ENCODE measurements around the gene GRHL3.

The GRHL3 gene

DNA sequence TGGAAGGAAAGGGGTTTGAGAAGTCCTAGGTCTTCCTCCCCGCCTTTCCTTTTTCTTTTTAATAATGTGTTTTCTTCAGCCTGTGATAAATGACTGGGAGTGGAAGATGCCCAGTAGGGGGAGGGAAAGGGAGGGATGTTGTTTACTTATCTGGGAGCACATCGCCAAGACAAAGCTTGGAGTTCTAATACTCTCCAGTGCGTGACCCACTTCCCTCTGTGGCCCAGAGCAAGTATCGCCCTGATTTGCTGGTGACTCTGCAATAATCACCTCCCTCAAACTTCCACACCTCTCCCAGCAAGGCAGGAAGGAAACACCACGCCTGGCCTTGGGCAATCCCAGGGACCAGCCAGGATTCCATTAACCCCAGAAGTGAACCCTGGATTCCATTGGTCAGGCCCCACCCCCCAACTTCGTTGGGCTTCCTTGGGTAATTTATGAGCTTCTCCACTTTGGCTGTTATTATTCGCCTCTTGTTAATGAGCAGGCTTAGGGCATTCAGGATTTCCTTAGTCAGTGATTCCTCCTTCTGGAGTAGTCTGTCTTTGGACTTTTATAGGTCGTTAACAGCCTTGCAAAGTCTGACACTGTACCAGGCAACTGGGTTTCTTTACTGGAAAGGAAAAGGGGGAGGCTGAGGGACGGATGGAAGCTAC lies 24.3 kb upstream of the GRHL3 start:
- peaks cover 14% of the 10 kb centered on the region for H3K27me3 ChIP-seq (ENCODE audit: insufficient read depth, low read length)
- no peaks in the 10 kb centered on the region for H3K9me3 ChIP-seq (ENCODE audit: insufficient read depth, low read depth, low read length)
- H3K4me3 ChIP-seq (ENCODE audit: low read length), result no peak overlapping the region
- H3K4me1 ChIP-seq (ENCODE audit: insufficient read depth, low read length), result peaks cover 21% of the 10 kb centered on the region
- H3K27ac ChIP-seq (ENCODE audit: low read length), result no peak overlapping the region
- H3K9ac ChIP-seq (ENCODE audit: low read depth, low read length), result no peak overlapping the region
- H3K36me3 ChIP-seq (ENCODE audit: insufficient read depth, low read depth, low read length), result no peaks in the 10 kb centered on the region

DNA sequence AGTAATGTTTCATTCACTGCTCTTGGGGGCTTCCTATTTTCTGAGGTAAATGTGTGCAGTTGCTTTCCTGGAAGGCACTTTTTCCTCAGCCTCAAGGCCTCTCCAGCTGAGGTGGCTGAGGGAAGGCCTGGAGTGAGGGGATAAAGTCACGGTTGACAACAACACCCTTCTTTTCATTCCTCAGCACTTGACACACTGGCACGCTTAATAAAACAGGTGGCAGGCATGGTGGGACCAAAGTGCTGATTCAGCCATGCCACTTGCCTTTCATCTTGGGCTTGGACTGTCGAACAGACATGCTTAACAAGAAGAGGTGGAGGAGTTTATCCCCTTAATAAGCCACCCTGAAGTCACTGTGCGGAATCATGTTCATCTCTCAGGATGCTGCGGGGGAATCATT lies 23.6 kb upstream of the GRHL3 start:
- H3K4me3 ChIP-seq (ENCODE audit: low read length), result no peak overlapping the region
- H3K4me1 ChIP-seq (ENCODE audit: insufficient read depth, low read length), result peaks cover 21% of the 10 kb centered on the region
- no peaks in the 10 kb centered on the region for H3K9me3 ChIP-seq (ENCODE audit: insufficient read depth, low read depth, low read length)
- H3K27ac ChIP-seq (ENCODE audit: low read length), result no peak overlapping the region
- H3K9ac ChIP-seq (ENCODE audit: low read depth, low read length), result no peak overlapping the region
- H3K36me3 ChIP-seq (ENCODE audit: insufficient read depth, low read depth, low read length), result no peaks in the 10 kb centered on the region
- H3K27me3 ChIP-seq (ENCODE audit: insufficient read depth, low read length), result peaks cover 14% of the 10 kb centered on the region

- Histone ChIP-seq H3K36me3 (ENCODE audit: insufficient read depth, low read depth, low read length) (no peaks in the 10 kb centered on the region), H3K27ac (ENCODE audit: low read length) (no peak overlapping the region), H3K4me3 (ENCODE audit: low read length) (no peak overlapping the region), H3K4me1 (ENCODE audit: insufficient read depth, low read length) (peaks cover 18% of the 10 kb centered on the region), H3K9me3 (ENCODE audit: insufficient read depth, low read depth, low read length) (no peaks in the 10 kb centered on the region), H3K9ac (ENCODE audit: low read depth, low read length) (no peak overlapping the region), H3K27me3 (ENCODE audit: insufficient read depth, low read length) (no peaks in the 10 kb centered on the region)
Observed at GRCh38 chr1:24297187-24297851, 21.8 kb upstream of the GRHL3 start.

GRCh38 chr1:24297852-24298232 lies 21.3 kb upstream of the GRHL3 start:
- Histone ChIP-seq H3K4me1 (ENCODE audit: insufficient read depth, low read length) (peaks cover 18% of the 10 kb centered on the region), H3K36me3 (ENCODE audit: insufficient read depth, low read depth, low read length) (no peaks in the 10 kb centered on the region), H3K4me3 (ENCODE audit: low read length) (no peak overlapping the region), H3K27ac (ENCODE audit: low read length) (no peak overlapping the region), H3K27me3 (ENCODE audit: insufficient read depth, low read length) (no peaks in the 10 kb centered on the region), H3K9ac (ENCODE audit: low read depth, low read length) (no peak overlapping the region), H3K9me3 (ENCODE audit: insufficient read depth, low read depth, low read length) (no peaks in the 10 kb centered on the region)

- Histone ChIP-seq H3K27ac (ENCODE audit: low read length) (no peak overlapping the region), H3K36me3 (ENCODE audit: insufficient read depth, low read depth, low read length) (no peaks in the 10 kb centered on the region), H3K27me3 (ENCODE audit: insufficient read depth, low read length) (no peaks in the 10 kb centered on the region), H3K9ac (ENCODE audit: low read depth, low read length) (no peak overlapping the region), H3K4me1 (ENCODE audit: insufficient read depth, low read length) (peaks cover 18% of the 10 kb centered on the region), H3K4me3 (ENCODE audit: low read length) (no peak overlapping the region), H3K9me3 (ENCODE audit: insufficient read depth, low read depth, low read length) (no peaks in the 10 kb centered on the region)
Observed at GRCh38 chr1:24298606-24299005, 20.6 kb upstream of the GRHL3 start.

GRCh38 chr1:24299901-24300300 lies 19.3 kb upstream of the GRHL3 start:
- Histone ChIP-seq H3K36me3 (ENCODE audit: insufficient read depth, low read depth, low read length) (no peaks in the 10 kb centered on the region), H3K4me3 (ENCODE audit: low read length) (no peak overlapping the region), H3K9me3 (ENCODE audit: insufficient read depth, low read depth, low read length) (no peaks in the 10 kb centered on the region), H3K27ac (ENCODE audit: low read length) (no peak overlapping the region), H3K4me1 (ENCODE audit: insufficient read depth, low read length) (peaks cover 23% of the 10 kb centered on the region), H3K27me3 (ENCODE audit: insufficient read depth, low read length) (no peaks in the 10 kb centered on the region), H3K9ac (ENCODE audit: low read depth, low read length) (no peak overlapping the region)

DNA sequence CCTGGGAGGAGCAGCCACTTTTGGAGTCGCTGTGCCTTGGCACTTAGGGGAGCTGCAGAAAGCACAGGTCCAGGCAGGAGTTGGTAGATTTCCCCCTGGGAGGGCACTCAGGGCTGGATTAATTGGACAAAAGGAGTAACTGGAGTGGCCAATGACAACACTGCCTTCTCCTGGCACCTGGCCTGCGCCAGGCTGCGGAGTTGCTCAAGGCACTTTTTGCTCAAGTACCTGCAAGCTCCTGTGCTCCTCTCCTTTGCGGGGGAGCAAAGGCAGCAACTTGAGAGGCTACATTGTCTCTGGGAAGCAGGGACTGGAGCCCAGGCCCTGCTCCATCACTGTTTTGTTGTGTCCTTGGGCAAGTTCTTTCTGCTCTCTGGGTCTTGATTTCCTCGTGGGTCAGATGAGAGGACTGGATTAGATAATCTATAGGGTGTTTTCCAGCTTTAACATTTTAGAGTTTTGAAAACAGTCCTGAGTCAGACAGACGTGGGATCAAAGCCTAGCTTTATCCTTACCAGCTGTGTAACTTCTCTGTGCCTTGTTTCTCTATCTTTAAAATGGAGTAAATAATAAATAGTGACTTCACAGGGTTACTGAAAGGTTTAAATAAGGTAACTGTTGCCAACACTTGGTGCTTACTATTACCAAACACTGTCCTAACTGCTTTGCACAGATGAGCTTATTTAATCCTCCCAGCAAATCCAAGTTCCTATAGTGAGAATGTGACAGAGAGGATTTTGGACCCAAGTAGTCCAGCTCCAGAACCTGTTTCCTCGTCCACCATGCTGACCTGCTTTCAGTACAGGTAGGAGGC lies 18.0 kb upstream of the GRHL3 start:
- H3K27ac ChIP-seq (ENCODE audit: low read length), result no peak overlapping the region
- H3K9me3 ChIP-seq (ENCODE audit: insufficient read depth, low read depth, low read length), result no peaks in the 10 kb centered on the region
- no peak overlapping the region for H3K4me3 ChIP-seq (ENCODE audit: low read length)
- H3K36me3 ChIP-seq (ENCODE audit: insufficient read depth, low read depth, low read length), result no peaks in the 10 kb centered on the region
- H3K9ac ChIP-seq (ENCODE audit: low read depth, low read length), result no peak overlapping the region
- H3K27me3 ChIP-seq (ENCODE audit: insufficient read depth, low read length), result no peaks in the 10 kb centered on the region
- H3K4me1 ChIP-seq (ENCODE audit: insufficient read depth, low read length), result peaks cover 23% of the 10 kb centered on the region; the same call in 1 of the 2 replicates

DNA sequence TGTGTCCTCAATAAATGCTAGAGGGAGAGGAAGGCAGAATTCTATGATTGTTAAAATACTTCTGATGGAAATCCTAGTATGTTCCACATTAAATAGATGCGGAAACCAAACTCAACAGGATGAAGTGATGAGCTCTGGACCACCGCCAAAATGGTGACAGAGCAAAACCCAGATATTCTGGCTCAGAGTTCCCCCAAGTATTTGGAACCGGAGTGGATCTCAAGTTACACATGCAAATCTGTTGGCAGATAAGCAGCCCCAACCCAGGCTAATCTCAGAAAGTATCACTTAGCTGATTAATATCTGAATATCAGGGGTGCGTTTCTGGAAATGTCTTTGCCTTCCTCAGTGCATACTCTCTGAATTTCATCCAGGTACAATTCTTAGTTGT lies 17.4 kb upstream of the GRHL3 start:
- Histone ChIP-seq H3K36me3 (ENCODE audit: insufficient read depth, low read depth, low read length) (no peaks in the 10 kb centered on the region), H3K27me3 (ENCODE audit: insufficient read depth, low read length) (no peaks in the 10 kb centered on the region), H3K4me3 (ENCODE audit: low read length) (no peak overlapping the region), H3K4me1 (ENCODE audit: insufficient read depth, low read length) (peaks cover 23% of the 10 kb centered on the region; the same call in 1 of the 2 replicates), H3K9me3 (ENCODE audit: insufficient read depth, low read depth, low read length) (no peaks in the 10 kb centered on the region), H3K27ac (ENCODE audit: low read length) (no peak overlapping the region), H3K9ac (ENCODE audit: low read depth, low read length) (no peak overlapping the region)

GRCh38 chr1:24302209-24302611 lies 16.9 kb upstream of the GRHL3 start:
- H3K27ac ChIP-seq (ENCODE audit: low read length), result no peak overlapping the region

GRCh38 chr1:24303600-24303999 lies 15.6 kb upstream of the GRHL3 start:
- Histone ChIP-seq H3K4me3 (ENCODE audit: low read length) (no peak overlapping the region), H3K9ac (ENCODE audit: low read depth, low read length) (no peak overlapping the region), H3K4me1 (ENCODE audit: insufficient read depth, low read length) (peaks cover 31% of the 10 kb centered on the region), H3K27ac (ENCODE audit: low read length) (no peak overlapping the region), H3K27me3 (ENCODE audit: insufficient read depth, low read length) (no peaks in the 10 kb centered on the region), H3K9me3 (ENCODE audit: insufficient read depth, low read depth, low read length) (no peaks in the 10 kb centered on the region), H3K36me3 (ENCODE audit: insufficient read depth, low read depth, low read length) (no peaks in the 10 kb centered on the region)

More at GRCh38 chr1:24302209-24302611, 16.9 kb upstream of the GRHL3 start:
- no peak overlapping the region for H3K9ac ChIP-seq (ENCODE audit: low read depth, low read length)
- no peaks in the 10 kb centered on the region for H3K36me3 ChIP-seq (ENCODE audit: insufficient read depth, low read depth, low read length)
- no peaks in the 10 kb centered on the region for H3K9me3 ChIP-seq (ENCODE audit: insufficient read depth, low read depth, low read length)
- no peaks in the 10 kb centered on the region for H3K27me3 ChIP-seq (ENCODE audit: insufficient read depth, low read length)
- H3K4me3 ChIP-seq (ENCODE audit: low read length), result no peak overlapping the region
- H3K4me1 ChIP-seq (ENCODE audit: insufficient read depth, low read length), result peaks cover 23% of the 10 kb centered on the region; the same call in 1 of the 2 replicates

DNA sequence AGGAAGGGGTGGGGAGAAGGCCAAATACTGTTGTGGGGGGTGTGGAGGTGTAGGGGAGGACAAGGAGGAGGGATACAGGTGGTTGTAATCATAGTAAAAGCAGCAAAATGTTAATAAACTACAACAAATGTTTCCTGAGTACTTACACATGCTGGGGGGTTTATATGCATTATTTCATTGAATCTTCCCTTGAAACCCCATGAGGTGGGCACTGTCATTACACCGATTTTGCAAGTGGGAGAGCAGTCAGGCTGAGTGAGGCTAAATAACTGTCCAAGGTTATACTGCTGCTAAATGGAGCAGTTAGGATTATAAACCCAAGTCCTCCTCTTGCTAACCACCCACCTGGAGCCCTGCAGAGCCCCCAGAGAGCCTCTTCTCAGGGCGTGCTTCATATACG lies 14.4 kb upstream of the GRHL3 start:
- H3K4me3 ChIP-seq (ENCODE audit: low read length), result no peak overlapping the region
- no peak overlapping the region for H3K27ac ChIP-seq (ENCODE audit: low read length)
- peaks cover 42% of the 10 kb centered on the region for H3K4me1 ChIP-seq (ENCODE audit: insufficient read depth, low read length)
- no peaks in the 10 kb centered on the region for H3K27me3 ChIP-seq (ENCODE audit: insufficient read depth, low read length)
- no peaks in the 10 kb centered on the region for H3K36me3 ChIP-seq (ENCODE audit: insufficient read depth, low read depth, low read length)
- H3K9ac ChIP-seq (ENCODE audit: low read depth, low read length), result no peak overlapping the region
- H3K9me3 ChIP-seq (ENCODE audit: insufficient read depth, low read depth, low read length), result no peaks in the 10 kb centered on the region

Measured in iPS-20b (cell line).